Measurements from ENCODE around the gene FGF2.

The FGF2 gene

GRCh38 chr4:122875949-122876348, 49.3 kb downstream of the FGF2 start:
- Mint-ChIP-seq H3K27me3 (ENCODE audit: low read depth) (peaks cover 15% of the 10 kb centered on the region), H3K27ac (no peak overlapping the region), H3K9me3 (peaks cover 12% of the 10 kb centered on the region), H3K4me1 (ENCODE audit: low read depth) (no peaks in the 10 kb centered on the region), H3K4me3 (no peak overlapping the region), H3K36me3 (ENCODE audit: low read depth) (peaks cover 13% of the 10 kb centered on the region)

GRCh38 chr4:122876456-122876855, 49.8 kb downstream of the FGF2 start:
- Mint-ChIP-seq H3K27ac (no peak overlapping the region), H3K36me3 (ENCODE audit: low read depth) (peaks cover 17% of the 10 kb centered on the region), H3K4me3 (no peak overlapping the region), H3K4me1 (ENCODE audit: low read depth) (no peaks in the 10 kb centered on the region), H3K27me3 (ENCODE audit: low read depth) (peaks cover 13% of the 10 kb centered on the region), H3K9me3 (peaks cover 14% of the 10 kb centered on the region)

GRCh38 chr4:122879001-122879400, 52.4 kb downstream of the FGF2 start:
- no peak overlapping the region for H3K4me3 Mint-ChIP-seq
- no peaks in the 10 kb centered on the region for H3K27me3 Mint-ChIP-seq (ENCODE audit: low read depth)
- peaks cover 18% of the 10 kb centered on the region for H3K9me3 Mint-ChIP-seq
- peaks cover 20% of the 10 kb centered on the region for H3K36me3 Mint-ChIP-seq (ENCODE audit: low read depth)
- no peaks in the 10 kb centered on the region for H3K4me1 Mint-ChIP-seq (ENCODE audit: low read depth)
- H3K27ac Mint-ChIP-seq = no peak overlapping the region

GRCh38 chr4:122882857-122883735, 56.5 kb downstream of the FGF2 start:
- no peaks in the 10 kb centered on the region for H3K4me1 Mint-ChIP-seq (ENCODE audit: low read depth)
- H3K9me3 Mint-ChIP-seq = peaks cover 18% of the 10 kb centered on the region
- H3K36me3 Mint-ChIP-seq (ENCODE audit: low read depth) = peaks cover 20% of the 10 kb centered on the region
- no peaks in the 10 kb centered on the region for H3K27me3 Mint-ChIP-seq (ENCODE audit: low read depth)
- no peak overlapping the region for H3K4me3 Mint-ChIP-seq
- H3K27ac Mint-ChIP-seq = no peak overlapping the region

- Mint-ChIP-seq H3K36me3 (ENCODE audit: low read depth) (peaks cover 16% of the 10 kb centered on the region), H3K27me3 (ENCODE audit: low read depth) (no peaks in the 10 kb centered on the region), H3K9me3 (peaks cover 15% of the 10 kb centered on the region), H3K27ac (no peak overlapping the region), H3K4me3 (no peak overlapping the region), H3K4me1 (ENCODE audit: low read depth) (no peaks in the 10 kb centered on the region)
These were observed 57.9 kb downstream of the FGF2 start for GRCh38 chr4:122884499-122884898.

GRCh38 chr4:122889726-122890125, 63.1 kb downstream of the FGF2 start:
- Mint-ChIP-seq H3K4me1 (ENCODE audit: low read depth) (no peaks in the 10 kb centered on the region), H3K4me3 (no peak overlapping the region), H3K27ac (no peak overlapping the region), H3K36me3 (ENCODE audit: low read depth) (peaks cover 14% of the 10 kb centered on the region), H3K27me3 (ENCODE audit: low read depth) (no peaks in the 10 kb centered on the region), H3K9me3 (no peaks in the 10 kb centered on the region)

- no peaks in the 10 kb centered on the region for H3K4me1 Mint-ChIP-seq (ENCODE audit: low read depth)
- H3K4me3 Mint-ChIP-seq = no peak overlapping the region
- peaks cover 17% of the 10 kb centered on the region for H3K36me3 Mint-ChIP-seq (ENCODE audit: low read depth)
- no peak overlapping the region for H3K27ac Mint-ChIP-seq
- H3K9me3 Mint-ChIP-seq = no peaks in the 10 kb centered on the region
- H3K27me3 Mint-ChIP-seq (ENCODE audit: low read depth) = no peaks in the 10 kb centered on the region
These were observed 63.6 kb downstream of the FGF2 start for GRCh38 chr4:122890147-122890795.

- peaks cover 17% of the 10 kb centered on the region for H3K36me3 Mint-ChIP-seq (ENCODE audit: low read depth)
- H3K27ac Mint-ChIP-seq = no peak overlapping the region
- no peaks in the 10 kb centered on the region for H3K27me3 Mint-ChIP-seq (ENCODE audit: low read depth)
- H3K4me3 Mint-ChIP-seq = no peak overlapping the region
- no peaks in the 10 kb centered on the region for H3K9me3 Mint-ChIP-seq
- H3K4me1 Mint-ChIP-seq (ENCODE audit: low read depth) = peaks cover 5% of the 10 kb centered on the region
These were observed 68.2 kb downstream of the FGF2 start for GRCh38 chr4:122894827-122895226.

- Mint-ChIP-seq H3K4me3 (no peak overlapping the region), H3K36me3 (ENCODE audit: low read depth) (peaks cover 21% of the 10 kb centered on the region), H3K27ac (no peak overlapping the region), H3K27me3 (ENCODE audit: low read depth) (no peaks in the 10 kb centered on the region), H3K9me3 (no peaks in the 10 kb centered on the region), H3K4me1 (ENCODE audit: low read depth) (peaks cover 5% of the 10 kb centered on the region)
These were observed 68.8 kb downstream of the FGF2 start for GRCh38 chr4:122895336-122895995.

- Mint-ChIP-seq H3K36me3 (ENCODE audit: low read depth) (peaks cover 22% of the 10 kb centered on the region), H3K27ac (no peak overlapping the region), H3K4me1 (ENCODE audit: low read depth) (peaks cover 5% of the 10 kb centered on the region), H3K9me3 (no peaks in the 10 kb centered on the region), H3K27me3 (ENCODE audit: low read depth) (no peaks in the 10 kb centered on the region), H3K4me3 (no peak overlapping the region)
These were observed 69.6 kb downstream of the FGF2 start for GRCh38 chr4:122896270-122896669.

- peaks cover 5% of the 10 kb centered on the region for H3K4me1 Mint-ChIP-seq (ENCODE audit: low read depth)
- H3K9me3 Mint-ChIP-seq = no peaks in the 10 kb centered on the region
- no peaks in the 10 kb centered on the region for H3K27me3 Mint-ChIP-seq (ENCODE audit: low read depth)
- H3K4me3 Mint-ChIP-seq = no peak overlapping the region
- peaks cover 12% of the 10 kb centered on the region for H3K36me3 Mint-ChIP-seq (ENCODE audit: low read depth)
- no peak overlapping the region for H3K27ac Mint-ChIP-seq
These were observed 71.9 kb downstream of the FGF2 start for GRCh38 chr4:122898370-122899150.

- Mint-ChIP-seq H3K27ac (no peak overlapping the region), H3K27me3 (ENCODE audit: low read depth) (no peaks in the 10 kb centered on the region), H3K9me3 (no peaks in the 10 kb centered on the region), H3K4me1 (ENCODE audit: low read depth) (peaks cover 5% of the 10 kb centered on the region), H3K36me3 (ENCODE audit: low read depth) (peaks cover 12% of the 10 kb centered on the region), H3K4me3 (no peak overlapping the region)
These were observed 73.1 kb downstream of the FGF2 start for GRCh38 chr4:122899682-122900081.

- Mint-ChIP-seq H3K4me3 (no peak overlapping the region), H3K27ac (no peak overlapping the region), H3K36me3 (ENCODE audit: low read depth) (peaks cover 11% of the 10 kb centered on the region), H3K9me3 (no peaks in the 10 kb centered on the region), H3K27me3 (ENCODE audit: low read depth) (no peaks in the 10 kb centered on the region), H3K4me1 (ENCODE audit: low read depth) (peaks cover 5% of the 10 kb centered on the region)
These were observed 73.7 kb downstream of the FGF2 start for GRCh38 chr4:122900314-122900713.
